K562 (cell line): ENCODE data around the gene CCR7. TPM values are rescaled to one million over a fixed set of nuclear protein-coding genes. Genes with fewer than 3 reads are reported as not detected.

ENCODE experiments used
- BRF1 ChIP-seq: IDR thresholded peaks from 3 replicates; pipeline ENCODE4 v1.6.1; 2011; ENCODE audit warnings: borderline replicate concordance, mild to moderate bottlenecking; ENCODE audit not compliant: insufficient read length; ENCODE audit errors: extremely low read depth
- CBFB ChIP-seq: sonication (generic); formaldehyde crosslinking; IDR thresholded peaks from 2 replicates; pipeline ENCODE4 v1.4.0; 2020; ENCODE audit warnings: mild to moderate bottlenecking, missing genetic modification reagents
- CC2D1A ChIP-seq: fragments of 450-650 bp; IDR thresholded peaks from 2 replicates; pipeline ENCODE4 v1.6.1; 2017; ENCODE audit warnings: mild to moderate bottlenecking
- GABPB2 ChIP-seq: fragments of 250-450 bp; sonication (Bioruptor Pico); conservative IDR thresholded peaks from 2 replicates; pipeline ENCODE4 v1.5.1; 2021; ENCODE audit warnings: mild to moderate bottlenecking
- HSF4 ChIP-seq: fragments of 250-450 bp; sonication (Bioruptor Pico); IDR thresholded peaks from 2 replicates; pipeline ENCODE4 v2.1.2; 2022; ENCODE audit warnings: mild to moderate bottlenecking, moderate library complexity, borderline replicate concordance
- L3MBTL2 ChIP-seq: fragments of 450-650 bp; IDR thresholded peaks from 2 replicates; pipeline ENCODE4 v1.6.1; 2016; ENCODE audit warnings: mild to moderate bottlenecking, moderate library complexity
- MEF2A ChIP-seq: IDR thresholded peaks from 2 replicates; pipeline ENCODE4 v1.6.1; 2011; ENCODE audit warnings: low read depth, mild to moderate bottlenecking, low read length, moderate library complexity; ENCODE audit not compliant: control insufficient read depth
- MTA3 ChIP-seq: fragments of 450-650 bp; formaldehyde crosslinking; IDR thresholded peaks from 2 replicates; pipeline ENCODE4 v1.6.1; 2017; ENCODE audit warnings: mild to moderate bottlenecking, borderline replicate concordance
- MYNN ChIP-seq, 2 experiments: sonication (generic); formaldehyde crosslinking in 1 of 2; IDR thresholded peaks; 2 replicates each; pipeline versions ENCODE4 v1.5.0 to v1.6.1; 2016 to 2020; ENCODE audit warnings: antibody characterized with exemption in 1 of 2, missing genetic modification reagents in 1 of 2
- NBN ChIP-seq: fragments of 450-650 bp; IDR thresholded peaks from 2 replicates; pipeline ENCODE4 v1.6.1; 2016; ENCODE audit warnings: low read depth, mild to moderate bottlenecking
- POLR2G ChIP-seq: fragments of 200-400 bp; formaldehyde crosslinking; IDR thresholded peaks from 2 replicates; pipeline ENCODE4 v1.6.1; 2017; ENCODE audit warnings: low read depth, mild to moderate bottlenecking, antibody characterized with exemption, low read length, moderate library complexity
- SMARCA4 ChIP-seq: fragments of 450-650 bp; IDR thresholded peaks from 2 replicates; pipeline ENCODE4 v1.6.1; 2016
- SMARCE1 ChIP-seq: fragments of 450-650 bp; IDR thresholded peaks from 2 replicates; pipeline ENCODE4 v1.7.1; 2016; ENCODE audit warnings: mild to moderate bottlenecking
- SUPT5H ChIP-seq: fragments of 450-650 bp; IDR thresholded peaks from 2 replicates; pipeline ENCODE4 v1.6.1; 2016
- TCF3 ChIP-seq: sonication (generic); formaldehyde crosslinking; IDR thresholded peaks from 2 replicates; pipeline ENCODE4 v1.4.0; 2020; ENCODE audit warnings: mild to moderate bottlenecking, missing genetic modification reagents
- TEAD2 ChIP-seq: fragments of 450-650 bp; IDR thresholded peaks from 2 replicates; pipeline ENCODE4 v1.6.1; 2016; ENCODE audit warnings: missing genetic modification characterization, control low read depth, missing compliant biosample characterization
- YY1 ChIP-seq, 3 experiments: IDR thresholded peaks; 2 replicates each; pipeline ENCODE4 v1.6.1; 2011; ENCODE audit warnings: low read length in 2 of 3, mild to moderate bottlenecking in 2 of 3, moderate library complexity in 2 of 3, borderline replicate concordance in 1 of 3, control low read depth in 1 of 3, low read depth in 1 of 3; ENCODE audit not compliant: insufficient read depth in 3 of 3, insufficient replicate concordance in 2 of 3, control insufficient read depth in 1 of 3, insufficient read length in 1 of 3; ENCODE audit errors: extremely low read depth in 1 of 3
- ZKSCAN3 ChIP-seq: fragments of 250-450 bp; sonication (Bioruptor Pico); IDR thresholded peaks from 2 replicates; pipeline ENCODE4 v1.4.0; 2020
- ZNF175 ChIP-seq: fragments of 200-800 bp; sonication (Bioruptor generic); IDR thresholded peaks from 2 replicates; pipeline ENCODE4 v1.6.1; 2016; ENCODE audit warnings: low read depth, mild to moderate bottlenecking, missing genetic modification characterization, missing compliant biosample characterization
- ZNF316 ChIP-seq: fragments of 450-650 bp; IDR thresholded peaks from 2 replicates; pipeline ENCODE4 v1.6.1; 2016
- ZNF384 ChIP-seq: IDR thresholded peaks from 2 replicates; pipeline ENCODE4 v1.6.1; 2012; ENCODE audit warnings: low read depth, low read length, improper control_type of control experiment
- polyA plus RNA-seq, 8 experiments: library from polyadenylated mRNA; depleted of rRNA in 4 of 8; stranded (reverse) in 5 of 8; unstranded in 3 of 8; fragments of >200 nt; fragmentation: Nextera tagmentation in 2 of 8; fragmentation: Illumina TruSeq in 1 of 8; extraction: Ambion mirVana in 2 of 8; extraction: Trizol in 1 of 8; gene quantifications; 2 replicates each; pipeline versions ENCODE4 v1.2.1 to v1.2.3, GENCODE V29; 2011 to 2014; ENCODE audit warnings: inconsistent platforms in 1 of 8, missing spikeins in 1 of 8
- total RNA-seq, 7 experiments: library from RNA; depleted of rRNA in 6 of 7; stranded (reverse); fragments of >200 nt in 6 of 7; fragmentation: Illumina TruSeq in 2 of 7; extraction: Trizol in 2 of 7; gene quantifications; 2 replicates each; pipeline versions ENCODE4 v1.2.1 to v1.2.3, GENCODE V29; 2011 to 2021; ENCODE audit warnings: low replicate concordance in 1 of 7
- TF ChIP-seq, protein P1 (sequence below): fragments of 450-650 bp; IDR thresholded peaks from 2 replicates; pipeline ENCODE4 v1.6.1; 2017; ENCODE audit warnings: antibody characterized with exemption
- TF ChIP-seq, protein P2 (sequence below): fragments of 200-800 bp; sonication (Bioruptor generic); IDR thresholded peaks from 2 replicates; pipeline ENCODE4 v1.6.1; 2017; ENCODE audit warnings: missing genetic modification characterization, missing compliant biosample characterization
- TF ChIP-seq, protein P3 (sequence below): fragments of 250-450 bp; sonication (Bioruptor Pico); IDR thresholded peaks from 2 replicates; pipeline ENCODE4 v1.4.0; 2020; ENCODE audit warnings: mild to moderate bottlenecking, moderate library complexity

CCR7 gene
- total and polyA plus RNA-seq, 9 of the 15 experiments (the other 6 are each of a cell fraction or from before 2014, with no cell fraction given) = 0.14 to 1.4 (median 0.56) TPM

DNA sequence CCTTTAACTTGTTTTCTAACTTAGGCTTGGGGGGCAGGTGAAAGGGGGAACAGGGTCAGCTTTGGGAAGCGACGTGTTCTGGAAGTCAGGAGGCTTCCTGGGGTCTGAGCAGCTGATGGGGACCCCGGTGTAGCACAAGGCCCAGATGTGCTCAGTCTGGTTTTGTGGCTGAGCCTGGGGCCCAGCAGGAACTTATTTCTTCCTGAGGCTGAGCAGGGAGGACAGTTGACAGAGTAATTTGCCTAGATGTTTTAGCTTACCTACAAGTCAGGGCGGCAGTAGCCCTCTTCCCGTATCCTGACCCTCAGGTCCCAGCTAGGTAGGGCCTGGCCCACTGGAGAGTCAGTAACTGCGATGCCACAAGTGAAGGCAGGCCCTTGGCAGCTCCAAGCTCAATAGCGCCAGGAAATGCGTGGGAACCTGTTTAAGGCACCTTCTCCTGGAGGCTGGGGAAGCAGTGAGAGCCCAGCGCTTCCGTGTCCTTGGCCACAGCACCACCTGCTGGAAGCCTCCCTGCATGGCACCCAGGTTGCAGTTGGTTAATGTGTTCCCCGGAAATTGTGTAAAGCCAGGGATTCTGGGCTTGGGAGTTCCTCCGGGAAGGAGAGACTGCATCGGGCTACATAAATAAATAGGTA, 5.2 kb downstream of the CCR7 start (continued):
- TF ChIP-seq, protein P1, sequence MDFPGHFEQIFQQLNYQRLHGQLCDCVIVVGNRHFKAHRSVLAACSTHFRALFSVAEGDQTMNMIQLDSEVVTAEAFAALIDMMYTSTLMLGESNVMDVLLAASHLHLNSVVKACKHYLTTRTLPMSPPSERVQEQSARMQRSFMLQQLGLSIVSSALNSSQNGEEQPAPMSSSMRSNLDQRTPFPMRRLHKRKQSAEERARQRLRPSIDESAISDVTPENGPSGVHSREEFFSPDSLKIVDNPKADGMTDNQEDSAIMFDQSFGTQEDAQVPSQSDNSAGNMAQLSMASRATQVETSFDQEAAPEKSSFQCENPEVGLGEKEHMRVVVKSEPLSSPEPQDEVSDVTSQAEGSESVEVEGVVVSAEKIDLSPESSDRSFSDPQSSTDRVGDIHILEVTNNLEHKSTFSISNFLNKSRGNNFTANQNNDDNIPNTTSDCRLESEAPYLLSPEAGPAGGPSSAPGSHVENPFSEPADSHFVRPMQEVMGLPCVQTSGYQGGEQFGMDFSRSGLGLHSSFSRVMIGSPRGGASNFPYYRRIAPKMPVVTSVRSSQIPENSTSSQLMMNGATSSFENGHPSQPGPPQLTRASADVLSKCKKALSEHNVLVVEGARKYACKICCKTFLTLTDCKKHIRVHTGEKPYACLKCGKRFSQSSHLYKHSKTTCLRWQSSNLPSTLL = no peak
- TF ChIP-seq BRF1 = no peak
- TF ChIP-seq ZNF384 = no peak
- TF ChIP-seq MTA3 = no peak
- no peak for TF ChIP-seq SUPT5H
- TF ChIP-seq, protein P2, sequence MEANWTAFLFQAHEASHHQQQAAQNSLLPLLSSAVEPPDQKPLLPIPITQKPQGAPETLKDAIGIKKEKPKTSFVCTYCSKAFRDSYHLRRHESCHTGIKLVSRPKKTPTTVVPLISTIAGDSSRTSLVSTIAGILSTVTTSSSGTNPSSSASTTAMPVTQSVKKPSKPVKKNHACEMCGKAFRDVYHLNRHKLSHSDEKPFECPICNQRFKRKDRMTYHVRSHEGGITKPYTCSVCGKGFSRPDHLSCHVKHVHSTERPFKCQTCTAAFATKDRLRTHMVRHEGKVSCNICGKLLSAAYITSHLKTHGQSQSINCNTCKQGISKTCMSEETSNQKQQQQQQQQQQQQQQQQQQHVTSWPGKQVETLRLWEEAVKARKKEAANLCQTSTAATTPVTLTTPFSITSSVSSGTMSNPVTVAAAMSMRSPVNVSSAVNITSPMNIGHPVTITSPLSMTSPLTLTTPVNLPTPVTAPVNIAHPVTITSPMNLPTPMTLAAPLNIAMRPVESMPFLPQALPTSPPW (CRISPR knock-in tag) = no peak
- TF ChIP-seq TEAD2 (tag) = no peak
- TF ChIP-seq MEF2A = no peak
- TF ChIP-seq L3MBTL2 = no peak
- peak; percentile 85 for TF ChIP-seq CC2D1A
- no peak for TF ChIP-seq TCF3
- 0 out of 2 replicates have a peak, but pooled peaks have one; percentile 32 for TF ChIP-seq ZNF175 (CRISPR knock-in tag)
- no peak for TF ChIP-seq POLR2G
- TF ChIP-seq SMARCE1 = no peak
- no peak for TF ChIP-seq NBN
- TF ChIP-seq MYNN (IDR thresholded peaks at IDR 0.05) = peak; percentile 29; the same call in 1 of the 2 replicates
- no peak for TF ChIP-seq MYNN (CRISPR knock-in tag; IDR thresholded peaks at IDR 0.05)
- no peak for TF ChIP-seq CBFB (CRISPR knock-in tag)
- TF ChIP-seq SMARCA4 = no peak
- TF ChIP-seq HSF4 (CRISPR knock-in tag) = no peak
- no peak for TF ChIP-seq ZNF316
- TF ChIP-seq GABPB2 (CRISPR knock-in tag) = no peak
- no peak for TF ChIP-seq ZKSCAN3 (CRISPR knock-in tag)
- TF ChIP-seq YY1 (IDR thresholded peaks at IDR 0.05; ENCODE audit: borderline replicate concordance in 1 of 3, control insufficient read depth in 1 of 3, extremely low read depth in 1 of 3, insufficient read depth in 3 of 3, insufficient read length in 1 of 3, insufficient replicate concordance in 2 of 3, low read depth in 1 of 3, low read length in 2 of 3) = no peak
- TF ChIP-seq, protein P3, sequence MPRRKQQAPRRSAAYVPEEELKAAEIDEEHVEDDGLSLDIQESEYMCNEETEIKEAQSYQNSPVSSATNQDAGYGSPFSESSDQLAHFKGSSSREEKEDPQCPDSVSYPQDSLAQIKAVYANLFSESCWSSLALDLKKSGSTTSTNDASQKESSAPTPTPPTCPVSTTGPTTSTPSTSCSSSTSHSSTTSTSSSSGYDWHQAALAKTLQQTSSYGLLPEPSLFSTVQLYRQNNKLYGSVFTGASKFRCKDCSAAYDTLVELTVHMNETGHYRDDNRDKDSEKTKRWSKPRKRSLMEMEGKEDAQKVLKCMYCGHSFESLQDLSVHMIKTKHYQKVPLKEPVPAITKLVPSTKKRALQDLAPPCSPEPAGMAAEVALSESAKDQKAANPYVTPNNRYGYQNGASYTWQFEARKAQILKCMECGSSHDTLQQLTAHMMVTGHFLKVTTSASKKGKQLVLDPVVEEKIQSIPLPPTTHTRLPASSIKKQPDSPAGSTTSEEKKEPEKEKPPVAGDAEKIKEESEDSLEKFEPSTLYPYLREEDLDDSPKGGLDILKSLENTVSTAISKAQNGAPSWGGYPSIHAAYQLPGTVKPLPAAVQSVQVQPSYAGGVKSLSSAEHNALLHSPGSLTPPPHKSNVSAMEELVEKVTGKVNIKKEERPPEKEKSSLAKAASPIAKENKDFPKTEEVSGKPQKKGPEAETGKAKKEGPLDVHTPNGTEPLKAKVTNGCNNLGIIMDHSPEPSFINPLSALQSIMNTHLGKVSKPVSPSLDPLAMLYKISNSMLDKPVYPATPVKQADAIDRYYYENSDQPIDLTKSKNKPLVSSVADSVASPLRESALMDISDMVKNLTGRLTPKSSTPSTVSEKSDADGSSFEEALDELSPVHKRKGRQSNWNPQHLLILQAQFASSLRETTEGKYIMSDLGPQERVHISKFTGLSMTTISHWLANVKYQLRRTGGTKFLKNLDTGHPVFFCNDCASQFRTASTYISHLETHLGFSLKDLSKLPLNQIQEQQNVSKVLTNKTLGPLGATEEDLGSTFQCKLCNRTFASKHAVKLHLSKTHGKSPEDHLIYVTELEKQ = no peak
